Inferior parietal cortex (tissue), 1 donor: ENCODE data around the gene TM4SF18.
A peak's percentile ranks its signal among the peaks of the same experiment; 100 is the strongest.

ENCODE experiments used
- DNase-seq: peaks from one replicate; pipeline ENCODE4 v3.0.0-alpha.2; 2016; ENCODE audit errors: extremely low spot score

The TM4SF18 gene

GRCh38 chr3:149284034-149284433 is 49.4 kb downstream of the TM4SF18 start:
- DNase-seq, result no peak

- no peak for DNase-seq
Measured at GRCh38 chr3:149283401-149283800, 50.0 kb downstream of the TM4SF18 start.

GRCh38 chr3:149282836-149283235 is 50.6 kb downstream of the TM4SF18 start:
- no peak for DNase-seq

- no peak for DNase-seq
Measured at GRCh38 chr3:149282322-149282721, 51.1 kb downstream of the TM4SF18 start.

- DNase-seq, result no peak
Measured at GRCh38 chr3:149280671-149281349, 52.6 kb downstream of the TM4SF18 start.

GRCh38 chr3:149278911-149279310 is 54.5 kb downstream of the TM4SF18 start:
- DNase-seq, result no peak

GRCh38 chr3:149277331-149277813 is 56.1 kb downstream of the TM4SF18 start:
- DNase-seq, result no peak

- DNase-seq, result no peak
Measured at GRCh38 chr3:149276619-149277018, 56.8 kb downstream of the TM4SF18 start.

- DNase-seq, result no peak
Measured at GRCh38 chr3:149274220-149274619, 59.2 kb downstream of the TM4SF18 start.

- peak; percentile 88 for DNase-seq
Measured at GRCh38 chr3:149273096-149273751, 60.2 kb downstream of the TM4SF18 start.

GRCh38 chr3:149271669-149272068 is 61.8 kb downstream of the TM4SF18 start:
- no peak for DNase-seq

GRCh38 chr3:149270180-149270579 is 63.3 kb downstream of the TM4SF18 start:
- DNase-seq, result no peak

- no peak for DNase-seq
Measured at GRCh38 chr3:149269687-149270086, 63.7 kb downstream of the TM4SF18 start.
